Endothelial cell of umbilical vein (primary cell): ENCODE results near the gene PPFIA1. TPM values are rescaled to one million over a fixed set of nuclear protein-coding genes. Genes with fewer than 3 reads are reported as not detected.

Source experiments
- BruUV-seq: library from RNA; stranded (reverse); fragments of 400-500 nt; replicated peaks from 2 replicates; lab custom pipeline; 2021; lab: Mats Ljungman, UMichigan
- CTCF ChIA-PET: fragments of 300-600, 350-600 bp; sonication (Branson Sonifier 250); formaldehyde crosslinking; loops from one replicate; lab custom pipeline; 2021; ENCODE audit warnings: antibody characterized with exemption, inconsistent platforms; lab: Charles Lee
- POLR2A ChIA-PET: fragments of 300-600, 350-600 bp; sonication (Branson Sonifier 250); formaldehyde crosslinking; loops from one replicate; lab custom pipeline; 2021; ENCODE audit warnings: antibody characterized with exemption, inconsistent platforms; lab: Charles Lee
- DNase-seq: peaks from one replicate; pipeline ENCODE4 v3.0.0-alpha.2; 2011; ENCODE audit warnings: low read depth, low spot score
- FAIRE-seq: peaks from 2 replicates; lab custom pipeline; 2011; peaks lifted over from hg19 to GRCh38; lab: Jason Lieb, UNC
- H2AFZ ChIP-seq: 2 replicates; pipeline ENCODE4 v1.6.0; 2012; ENCODE audit warnings: low read depth, low read length, control low read depth, inconsistent platforms
- H3K27ac ChIP-seq: 2 replicates; pipeline ENCODE4 v1.5.1; 2011; ENCODE audit warnings: low read depth, mild to moderate bottlenecking, control low read depth, low read length, moderate library complexity; ENCODE audit not compliant: insufficient read depth
- H3K27me3 ChIP-seq, 2 experiments: 2 replicates each; pipeline versions ENCODE4 v1.6.0 to v1.6.1; 2011; ENCODE audit warnings: low read length in 2 of 2, mixed read lengths in 1 of 2; ENCODE audit not compliant: control insufficient read depth in 2 of 2, insufficient read depth in 2 of 2
- H3K36me3 ChIP-seq, 2 experiments: 2 replicates in 1 of 2; 3 replicates in 1 of 2; pipeline ENCODE4 v1.5.1; 2011; ENCODE audit warnings: low read length in 2 of 2, mild to moderate bottlenecking in 1 of 2, moderate library complexity in 1 of 2; ENCODE audit not compliant: control insufficient read depth in 2 of 2, insufficient read depth in 2 of 2; ENCODE audit errors: extremely low read depth in 1 of 2
- H3K4me1 ChIP-seq: 3 replicates; pipeline ENCODE4 v1.5.1; 2011; ENCODE audit warnings: mild to moderate bottlenecking, low read length; ENCODE audit not compliant: control insufficient read depth, insufficient read depth; ENCODE audit errors: extremely low read depth
- H3K4me2 ChIP-seq: 2 replicates; pipeline ENCODE4 v1.6.1; 2011; ENCODE audit warnings: low read length, control low read depth, mixed read lengths; ENCODE audit not compliant: insufficient read depth
- H3K4me3 ChIP-seq, 3 experiments: fragments of 200-600 bp in 1 of 3; sonication (generic), shearing (Covaris generic) in 1 of 3; replicated peaks in 1 of 3; 2 replicates each; pipeline ENCODE4 v1.5.1; 2011 to 2016; ENCODE audit warnings: control low read depth in 3 of 3, low read length in 3 of 3, mild to moderate bottlenecking in 2 of 3, inconsistent platforms in 1 of 3, low read depth in 1 of 3, moderate library complexity in 1 of 3; ENCODE audit not compliant: insufficient read depth in 1 of 3
- H3K79me2 ChIP-seq: 2 replicates; pipeline ENCODE4 v1.6.0; 2012; ENCODE audit warnings: low read length, inconsistent platforms; ENCODE audit not compliant: control insufficient read depth, insufficient read depth
- H3K9ac ChIP-seq: replicated peaks from 2 replicates; pipeline ENCODE3; 2011; ENCODE audit warnings: low read length, control low read depth; ENCODE audit not compliant: insufficient read depth; ENCODE audit errors: extremely low read depth
- H3K9me1 ChIP-seq: replicated peaks from 3 replicates; pipeline ENCODE4 v1.6.0; 2011; ENCODE audit warnings: mild to moderate bottlenecking, low read length; ENCODE audit not compliant: control insufficient read depth, insufficient read depth; ENCODE audit errors: extremely low read depth
- H3K9me3 ChIP-seq: replicated peaks from 2 replicates; pipeline ENCODE4 v1.5.1; 2012; ENCODE audit warnings: low read length, inconsistent platforms; ENCODE audit not compliant: control insufficient read depth, insufficient read depth
- H4K20me1 ChIP-seq: replicated peaks from 2 replicates; pipeline ENCODE3; 2011; ENCODE audit warnings: mild to moderate bottlenecking, low read length; ENCODE audit not compliant: control insufficient read depth, insufficient read depth; ENCODE audit errors: extremely low read depth
- CTCF ChIP-seq, 2 donors: IDR thresholded peaks; 1 replicate in 1 of 2; 2 replicates in 1 of 2; pipeline ENCODE4 v1.5.1; 2011; ENCODE audit warnings: low read length in 2 of 2, mild to moderate bottlenecking in 2 of 2, moderate library complexity in 2 of 2, control low read depth in 1 of 2, inconsistent platforms in 1 of 2, low read depth in 1 of 2; ENCODE audit not compliant: insufficient read depth in 1 of 2; ENCODE audit errors: extremely low read depth in 1 of 2
- EZH2 ChIP-seq: IDR thresholded peaks from 2 replicates; pipeline ENCODE4 v1.6.1; 2012; ENCODE audit warnings: borderline replicate concordance, low read depth, mild to moderate bottlenecking, moderate library complexity, low read length, inconsistent platforms; ENCODE audit not compliant: severe bottlenecking
- FOS ChIP-seq: IDR thresholded peaks from 2 replicates; pipeline ENCODE4 v1.6.1; 2011; ENCODE audit warnings: mild to moderate bottlenecking, low read length, moderate library complexity, borderline replicate concordance; ENCODE audit not compliant: insufficient read depth
- GATA2 ChIP-seq: IDR thresholded peaks from 2 replicates; pipeline ENCODE4 v1.7.0; 2011; ENCODE audit warnings: low read depth, mild to moderate bottlenecking, moderate library complexity, mixed read lengths, low read length; ENCODE audit not compliant: insufficient read length, insufficient read depth
- JUN ChIP-seq: IDR thresholded peaks from 2 replicates; pipeline ENCODE4 v1.6.1; 2011; ENCODE audit warnings: borderline replicate concordance, low read depth; ENCODE audit not compliant: insufficient read length, insufficient read depth
- MAX ChIP-seq: IDR thresholded peaks from 2 replicates; pipeline ENCODE4 v1.6.1; 2011; ENCODE audit not compliant: insufficient read depth, insufficient read length
- MYC ChIP-seq: IDR thresholded peaks from one replicate; pipeline ENCODE4 v1.6.1; 2011; ENCODE audit warnings: mild to moderate bottlenecking, low read depth, low read length
- POLR2A ChIP-seq: IDR thresholded peaks from 2 replicates; pipeline ENCODE4 v1.6.1; 2012; ENCODE audit warnings: low read depth, mild to moderate bottlenecking, control low read depth, low read length
- POLR2AphosphoS5 ChIP-seq: IDR thresholded peaks from 2 replicates; pipeline ENCODE4 v1.6.1; 2012; ENCODE audit warnings: low read depth, mild to moderate bottlenecking, control low read depth, low read length, moderate library complexity; ENCODE audit not compliant: insufficient read depth
- dilution Hi-C: fragments of 300-500 bp; cut with MboI; formaldehyde crosslinking; loops from one replicate; pipeline ENCODE4 v1.15.0; 2019; ENCODE audit warnings: low sequenced_read_pairs; ENCODE audit not compliant: extremely low pct_ligation_motif_present
- intact Hi-C: fragments of 100-400 bp; cut with micrococcal nuclease; formaldehyde crosslinking; loops from one replicate; pipeline ENCODE4 v1.10.0; 2022
- polyA plus RNA-seq, 4 experiments: library from polyadenylated mRNA; depleted of rRNA in 3 of 4; stranded (reverse) in 3 of 4; unstranded in 1 of 4; fragments of >200 nt; gene quantifications; 2 replicates each; pipeline versions ENCODE4 v1.2.1 to v1.2.3, GENCODE V29; 2011 to 2012; ENCODE audit warnings: missing spikeins in 1 of 4
- total RNA-seq: library from RNA; stranded (reverse); gene quantifications from 2 replicates; pipeline ENCODE4 v1.2.3, GENCODE V29; 2021

PPFIA1 gene
- total and polyA plus RNA-seq, 2 donors (not counting 3 experiments of a cell fraction or from before 2014, with no cell fraction given), result 44.3 to 60.9 TPM

GRCh38 chr11:70364178-70364577 is 93.7 kb downstream of the PPFIA1 start:
- CTCF ChIA-PET, result no interaction called here

More at GRCh38 chr11:70364178-70364577, 93.7 kb downstream of the PPFIA1 start:
- Histone ChIP-seq H3K9me3 (no peaks in the 10 kb centered on the region), H3K27me3 (no peaks in the 10 kb centered on the region), H3K4me3 (no peak overlapping the region), H3K36me3 (peaks cover 2 to 20% of the 10 kb centered on the region in 2 experiments), H3K9ac (no peak overlapping the region), H2AFZ (no peak overlapping the region), H3K79me2 (no peaks in the 10 kb centered on the region), H3K4me1 (peaks cover 13% of the 10 kb centered on the region), H3K27ac (no peak overlapping the region), H3K4me2 (no peak overlapping the region), H4K20me1 (no peaks in the 10 kb centered on the region), H3K9me1 (no peaks in the 10 kb centered on the region)
- DNase-seq (no peak), FAIRE-seq (no peak)
- no TSS peak for BruUV-seq
- POLR2A ChIA-PET, result no interaction called here
- intact Hi-C loops, result no loop called here
- TF ChIP-seq GATA2, result no peak
- no peak for TF ChIP-seq POLR2AphosphoS5
- TF ChIP-seq MAX, result no peak
- no peak for TF ChIP-seq POLR2A
- no peak for TF ChIP-seq EZH2
- no peak for TF ChIP-seq FOS
- no peak for TF ChIP-seq CTCF (IDR thresholded peaks at IDR 0.05; ENCODE audit: extremely low read depth in 1 of 2, insufficient read depth in 1 of 2, low read depth in 1 of 2, low read length in 2 of 2)
- no peak for TF ChIP-seq JUN
- TF ChIP-seq MYC, result no peak
- dilution Hi-C loops, result no loop called here
